ENCODE results near the gene SLC27A5.

DNA sequence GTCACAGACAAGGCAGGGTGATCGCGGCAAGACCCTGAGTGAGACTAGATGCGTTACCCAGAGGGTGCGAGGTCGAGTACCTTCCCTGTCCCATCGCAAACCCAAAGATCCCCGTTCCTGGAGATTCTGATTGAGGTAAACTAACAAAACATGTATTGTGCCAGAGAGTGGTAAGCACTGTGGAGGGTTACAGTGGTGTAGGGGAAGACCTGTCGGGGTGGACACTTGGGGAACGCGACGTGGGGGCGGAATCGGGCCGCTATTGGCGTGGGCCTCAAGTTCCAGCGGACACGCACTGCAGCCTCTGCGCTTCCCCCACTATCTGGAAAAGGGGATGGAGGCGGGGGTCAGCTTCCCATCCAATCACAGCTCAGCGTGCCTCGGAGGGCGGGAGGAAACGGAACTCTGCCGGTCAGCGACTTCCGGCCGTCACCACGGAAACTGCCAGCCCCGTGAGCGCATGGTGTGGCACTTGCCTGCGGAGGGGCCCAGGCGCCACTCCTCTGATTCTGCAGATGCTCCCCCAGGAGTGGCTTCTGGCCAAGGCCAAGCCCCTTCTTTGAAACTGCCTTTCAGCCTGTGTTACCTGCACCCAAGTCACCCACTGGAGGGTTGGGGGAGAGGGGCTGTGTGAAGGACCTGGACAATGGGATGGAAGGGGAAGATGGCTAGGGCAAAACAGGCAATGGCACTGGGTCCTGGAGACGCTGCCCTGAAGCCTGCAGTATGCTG lies 47.6 kb upstream of the SLC27A5 start:
- TF ChIP-seq CTCF (conservative IDR thresholded peaks at IDR 0.05) (no peak), EZH2 (IDR thresholded peaks at IDR 0.05; ENCODE audit: low read depth) (no peak)

All from PC-9 (cell line).